ENCODE measurements around the gene TMEM127.
A peak's percentile ranks its signal among the peaks of the same experiment; 100 is the strongest.
"Not testable (repeated sequence)": the region's sequence is repeated elsewhere in the genome, so short reads cannot be mapped to it uniquely, and the experiment has no call there.

The TMEM127 gene

GRCh38 chr2:96241227-96241626 is 24.6 kb downstream of the TMEM127 start:
- no peak for DNase-seq (ENCODE audit: low read depth in 2 of 2)

DNA sequence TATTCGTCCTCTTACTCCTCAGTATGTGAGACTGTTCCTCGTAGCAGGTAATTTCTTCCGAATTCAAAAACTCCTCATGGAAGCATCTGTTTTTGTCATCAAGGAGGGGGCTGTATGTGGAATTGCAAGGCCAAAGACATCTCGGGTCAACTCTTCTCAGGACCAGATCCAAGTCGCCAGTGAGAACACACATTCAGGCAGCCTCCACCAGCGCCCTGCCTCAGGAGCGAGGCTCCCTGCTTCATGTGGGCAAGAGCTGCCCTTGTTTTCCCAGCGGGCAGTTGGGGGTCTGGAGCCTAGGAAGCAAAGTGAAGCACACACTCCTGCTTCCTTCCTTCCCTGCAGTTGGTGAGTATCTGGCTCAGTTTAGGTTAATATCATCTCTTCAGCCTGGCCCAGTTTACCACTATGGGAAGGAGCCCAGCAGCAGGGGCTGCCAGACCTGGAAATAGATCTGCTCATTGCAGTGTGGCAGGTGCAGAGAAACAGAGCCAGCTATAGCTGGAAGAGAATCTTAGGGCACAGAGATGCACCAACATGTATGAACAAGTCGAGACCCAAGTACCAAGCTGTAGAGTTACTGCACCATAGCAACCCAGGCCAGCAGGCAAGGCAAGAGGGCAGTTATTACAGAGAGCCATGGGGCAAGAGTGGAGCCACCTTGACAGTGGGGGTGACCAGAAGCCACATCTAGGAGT is 25.3 kb downstream of the TMEM127 start:
- DNase-seq (ENCODE audit: low read depth in 2 of 2): no peak

GRCh38 chr2:96239745-96240264 is 26.0 kb downstream of the TMEM127 start:
- no peak for DNase-seq (ENCODE audit: low read depth in 2 of 2)

GRCh38 chr2:96239091-96239490 is 26.7 kb downstream of the TMEM127 start:
- DNase-seq (ENCODE audit: low read depth in 2 of 2): no peak

- DNase-seq (ENCODE audit: low read depth in 2 of 2): no peak
Observed at GRCh38 chr2:96238266-96238665, 27.5 kb downstream of the TMEM127 start.

DNA sequence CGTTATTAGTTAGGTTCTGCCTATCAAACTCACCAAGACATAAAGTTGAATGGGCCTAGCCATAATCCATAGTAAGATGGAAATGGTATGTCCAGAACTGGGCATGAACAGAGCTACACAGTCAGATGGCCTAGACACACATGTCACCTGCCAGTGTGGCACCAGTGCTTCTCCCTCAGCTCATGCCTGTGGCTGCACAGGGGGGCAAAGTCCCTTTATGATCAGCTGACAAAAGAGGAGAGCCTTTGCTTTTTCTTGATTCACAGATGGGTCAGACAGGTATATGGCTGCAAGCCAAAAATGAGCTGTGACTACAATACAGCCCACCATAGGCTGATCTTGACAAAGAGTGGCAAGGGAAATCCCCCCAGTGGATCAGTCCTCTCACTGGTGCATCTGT is 28.9 kb downstream of the TMEM127 start:
- no peak for DNase-seq (ENCODE audit: low read depth in 2 of 2)

DNA sequence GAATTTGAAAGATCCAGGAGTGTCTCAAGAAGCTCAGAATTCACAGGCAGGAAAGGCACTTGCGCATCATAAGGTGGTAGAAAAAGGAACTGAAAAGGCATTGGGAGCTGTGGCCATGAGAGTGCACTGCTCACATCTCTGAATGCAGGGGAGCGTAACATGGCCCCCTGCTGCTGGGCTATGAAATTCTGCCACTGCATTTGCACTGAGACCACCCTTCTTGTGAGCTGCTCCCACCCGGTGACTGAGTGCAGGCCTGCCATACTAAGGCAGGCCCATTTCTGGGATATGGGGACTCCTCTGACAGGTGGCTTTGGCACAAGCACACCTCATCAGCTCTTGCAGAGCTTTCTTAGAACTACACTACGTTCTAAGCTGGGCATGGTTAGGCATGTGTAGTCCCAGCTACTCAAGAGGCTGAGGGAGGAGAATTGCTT is 31.9 kb downstream of the TMEM127 start:
- DNase-seq (ENCODE audit: low read depth in 2 of 2): no peak

DNA sequence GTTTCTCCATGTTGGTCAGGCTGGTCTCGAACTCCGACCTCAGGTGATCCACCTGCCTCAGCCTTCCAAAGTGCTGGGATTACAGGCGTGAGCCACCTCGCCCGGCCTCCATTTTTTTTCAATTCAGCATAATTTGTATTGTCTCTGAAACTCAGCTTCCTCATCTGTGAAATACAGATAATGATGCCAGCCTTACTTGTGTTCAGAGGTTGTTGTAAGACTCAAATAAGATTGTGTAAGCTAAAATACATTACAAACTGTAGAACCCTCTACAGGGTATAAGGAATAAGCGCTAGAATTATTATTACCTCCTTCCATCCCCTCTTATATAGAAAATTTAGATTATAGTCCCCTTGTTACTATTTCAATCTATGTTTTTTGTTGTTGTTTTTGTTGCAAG is 32.4 kb downstream of the TMEM127 start:
- no peak for DNase-seq (ENCODE audit: low read depth in 2 of 2)

- DNase-seq (ENCODE audit: low read depth in 2 of 2): no peak
Observed at GRCh38 chr2:96231316-96231715, 34.5 kb downstream of the TMEM127 start.

- no peak for DNase-seq (ENCODE audit: low read depth in 2 of 2)
Observed at GRCh38 chr2:96225016-96225533, 40.7 kb downstream of the TMEM127 start.

- not testable (repeated sequence) for DNase-seq (ENCODE audit: low read depth in 2 of 2)
Observed at GRCh38 chr2:96221106-96221505, 44.7 kb downstream of the TMEM127 start.

GRCh38 chr2:96219959-96220358 is 45.8 kb downstream of the TMEM127 start:
- DNase-seq (ENCODE audit: low read depth in 2 of 2): not testable (repeated sequence)

GRCh38 chr2:96218508-96219131 is 47.2 kb downstream of the TMEM127 start:
- DNase-seq (ENCODE audit: low read depth in 2 of 2): no peak

- DNase-seq (ENCODE audit: low read depth in 2 of 2): no peak
Observed at GRCh38 chr2:96214554-96214953, 51.2 kb downstream of the TMEM127 start.

- no peak for DNase-seq (ENCODE audit: low read depth in 2 of 2)
Observed at GRCh38 chr2:96213379-96213778, 52.4 kb downstream of the TMEM127 start.

GRCh38 chr2:96212339-96212738 is 53.5 kb downstream of the TMEM127 start:
- no peak for DNase-seq (ENCODE audit: low read depth in 2 of 2)

GRCh38 chr2:96209729-96210085 is 56.1 kb downstream of the TMEM127 start:
- DNase-seq (ENCODE audit: low read depth in 2 of 2): no peak

DNA sequence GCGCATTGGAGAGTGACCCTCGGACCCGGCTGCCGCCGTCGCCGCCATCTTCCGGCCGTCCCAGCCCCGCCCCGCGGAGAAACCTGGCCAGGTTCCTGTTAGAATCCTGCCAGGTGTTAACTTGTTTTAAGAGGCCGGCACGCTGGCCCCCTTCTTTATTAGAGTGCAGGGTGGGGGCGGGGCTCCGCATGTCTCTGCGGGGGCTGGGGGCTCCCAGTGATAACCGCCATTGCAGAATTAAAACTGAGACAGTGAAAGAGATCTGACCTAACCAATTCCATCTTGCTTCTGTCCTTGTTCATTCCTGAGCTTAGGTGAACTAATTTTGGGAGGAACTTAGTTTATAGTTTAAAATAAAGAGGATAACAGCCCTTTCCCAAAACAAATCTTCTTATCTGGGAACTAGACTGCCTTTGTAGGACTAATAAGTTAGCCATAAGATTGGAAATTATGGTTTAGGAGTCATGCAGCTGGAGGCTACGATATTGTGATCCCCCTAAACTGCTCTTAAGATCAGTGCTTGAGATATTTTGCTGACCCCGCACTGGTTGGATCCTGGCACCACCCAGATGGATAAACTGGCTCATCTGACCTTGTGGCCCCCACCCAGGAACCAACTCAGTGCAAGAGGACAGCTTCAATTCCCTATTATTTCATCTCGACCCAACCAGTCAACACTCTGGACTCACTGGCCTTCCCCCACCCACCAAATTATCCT is 56.6 kb downstream of the TMEM127 start:
- no peak for DNase-seq (ENCODE audit: low read depth in 2 of 2)

GRCh38 chr2:96208143-96209010 is 57.4 kb downstream of the TMEM127 start, which contains the start of gene STARD7:
TSS of gene STARD7 (minus strand) at chr2:96208827. CDS start at chr2:96208434, 393 bp downstream.
- peak; percentile 97 to 98 for DNase-seq (ENCODE audit: low read depth in 2 of 2)

DNA sequence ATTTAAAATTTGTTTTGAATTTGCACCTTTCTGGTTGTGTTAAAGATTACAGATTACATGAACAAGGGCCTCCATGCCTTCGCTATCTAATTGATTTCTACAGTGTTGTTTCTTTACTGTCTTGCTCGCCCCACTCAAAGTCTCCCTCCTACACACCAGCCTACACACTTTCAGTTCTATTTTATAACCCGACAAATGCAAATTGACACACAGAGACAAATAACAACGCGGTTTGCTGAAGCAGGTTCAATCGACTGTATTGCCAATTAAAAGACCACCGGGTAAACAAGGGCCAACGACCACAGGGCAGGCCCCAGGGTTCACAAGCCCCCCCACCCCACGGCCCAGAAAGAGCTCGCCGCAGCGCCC is 58.0 kb downstream of the TMEM127 start:
- no peak for DNase-seq (ENCODE audit: low read depth in 2 of 2)

GRCh38 chr2:96207073-96207773 is 58.6 kb downstream of the TMEM127 start:
- DNase-seq (ENCODE audit: low read depth in 2 of 2): no peak

Measured in stimulated activated CD8-positive, alpha-beta memory T cell treated with anti-CD3 and anti-CD28 coated beads, Interleukin-15, amount 100 ng/mL, for 48 hours (primary cell).